K562 (cell line): ENCODE data around the gene GDF7. TPM values are rescaled to one million over a fixed set of nuclear protein-coding genes. Genes with fewer than 3 reads are reported as not detected.

ENCODE experiments used
- ATAC-seq: fragments of 200-7000 bp; cut with Tn5 transposase; 3 replicates; pipeline ENCODE4 v1.9.1; 2020; ENCODE audit warnings: moderate library complexity
- BruUV-seq: library from RNA; stranded (reverse); fragments of 400-500 nt; replicated peaks from 2 replicates; lab custom pipeline; 2021; lab: Mats Ljungman, UMichigan
- CTCF ChIA-PET: fragments of 300-600 bp; formaldehyde crosslinking; extraction: SDS; loops from one replicate; lab custom pipeline; 2021; ENCODE audit warnings: low intra/inter-chr PET ratio; lab: Yijun Ruan, JAX
- POLR2A ChIA-PET: fragments of 300-600, 350-650 bp; sonication (Branson Sonifier 250); formaldehyde crosslinking; extraction: SDS; loops from one replicate; lab custom pipeline; 2021; ENCODE audit warnings: antibody characterized with exemption, inconsistent platforms; lab: Yijun Ruan, JAX
- DNase-seq, 4 experiments: peaks; one replicate each; pipeline versions ENCODE4 v3.0.0 to v3.0.0-alpha.2; 2011 to 2018; ENCODE audit warnings: low spot score in 3 of 4, mixed read lengths in 3 of 4; ENCODE audit errors: extremely low read depth in 1 of 4
- FAIRE-seq: peaks from 2 replicates; lab custom pipeline; 2011; peaks lifted over from hg19 to GRCh38; lab: Jason Lieb, UNC
- H2AFZ ChIP-seq: 2 replicates; pipeline ENCODE4 v1.6.0; 2011; ENCODE audit warnings: low read depth, low read length, control low read depth, inconsistent platforms
- H3K27ac ChIP-seq: fragments of 200-600 bp; 3 replicates; pipeline ENCODE4 v1.8.0; 2011; ENCODE audit warnings: low read depth, mild to moderate bottlenecking, control low read depth, inconsistent platforms, low read length, moderate library complexity, mixed read lengths; ENCODE audit errors: extremely low read depth
- H3K27me3 ChIP-seq, 2 experiments: fragments of 300-600 bp in 1 of 2; 2 replicates in 1 of 2; 3 replicates in 1 of 2; pipeline versions ENCODE4 v1.6.0 to v1.8.0; 2011; ENCODE audit warnings: inconsistent platforms in 2 of 2, low read length in 2 of 2, mild to moderate bottlenecking in 1 of 2, mixed read lengths in 1 of 2, moderate library complexity in 1 of 2; ENCODE audit not compliant: control insufficient read depth in 2 of 2, insufficient read depth in 2 of 2
- H3K36me3 ChIP-seq: fragments of 300-600 bp; 3 replicates; pipeline ENCODE4 v1.8.0; 2011; ENCODE audit warnings: mild to moderate bottlenecking, low read length, inconsistent platforms; ENCODE audit not compliant: control insufficient read depth, insufficient read depth
- H3K4me1 ChIP-seq, 2 experiments: fragments of 200-600 bp in 1 of 2; replicated peaks in 1 of 2; 2 replicates in 1 of 2; 3 replicates in 1 of 2; pipeline versions ENCODE4 v1.5.1 to v1.8.0; 2011; ENCODE audit warnings: inconsistent platforms in 2 of 2, low read length in 2 of 2, mild to moderate bottlenecking in 1 of 2, mixed read lengths in 1 of 2, moderate library complexity in 1 of 2; ENCODE audit not compliant: control insufficient read depth in 2 of 2, insufficient read depth in 2 of 2
- H3K4me2 ChIP-seq: 2 replicates; pipeline ENCODE4 v1.6.1; 2011; ENCODE audit warnings: low read length, control low read depth, inconsistent platforms, mixed read lengths; ENCODE audit not compliant: insufficient read depth
- H3K4me3 ChIP-seq: fragments of 200-600 bp; sonication (generic), shearing (Covaris generic); 2 replicates; pipeline ENCODE4 v1.5.1; 2016; ENCODE audit warnings: control low read depth, inconsistent platforms
- H3K79me2 ChIP-seq: fragments of 200-600 bp; 3 replicates; pipeline ENCODE4 v1.8.0; 2011; ENCODE audit warnings: low read length, inconsistent platforms; ENCODE audit not compliant: control insufficient read depth, insufficient read depth
- H3K9ac ChIP-seq, 2 experiments: 2 replicates each; pipeline versions ENCODE4 v1.6.0 to v1.6.1; 2011; ENCODE audit warnings: low read depth in 2 of 2, low read length in 2 of 2, control low read depth in 1 of 2, inconsistent platforms in 1 of 2, mild to moderate bottlenecking in 1 of 2, mixed read lengths in 1 of 2; ENCODE audit not compliant: insufficient read depth in 1 of 2
- H3K9me1 ChIP-seq: one replicate; pipeline ENCODE4 v1.6.0; 2011; ENCODE audit warnings: inconsistent platforms, mild to moderate bottlenecking, low read length, moderate library complexity; ENCODE audit not compliant: control insufficient read depth, insufficient read depth
- H3K9me3 ChIP-seq: replicated peaks from 2 replicates; pipeline ENCODE4 v1.5.1; 2011; ENCODE audit warnings: low read depth, low read length, inconsistent platforms; ENCODE audit not compliant: control insufficient read depth, insufficient read depth
- H4K20me1 ChIP-seq: replicated peaks from 2 replicates; pipeline ENCODE4 v1.6.1; 2011; ENCODE audit warnings: low read length, inconsistent platforms, mixed read lengths; ENCODE audit not compliant: control insufficient read depth, insufficient read depth
- CREB1 ChIP-seq, 2 experiments: sonication (generic) in 1 of 2; formaldehyde crosslinking in 1 of 2; IDR thresholded peaks; 2 replicates each; pipeline versions ENCODE4 v1.6.1 to v1.8.0; 2012 to 2022; ENCODE audit warnings: inconsistent platforms in 1 of 2, mild to moderate bottlenecking in 1 of 2, missing genetic modification reagents in 1 of 2, moderate library complexity in 1 of 2
- ELK1 ChIP-seq: sonication (generic); formaldehyde crosslinking; IDR thresholded peaks from 2 replicates; pipeline ENCODE4 v1.8.1; 2022; ENCODE audit warnings: missing genetic modification reagents
- KAT8 ChIP-seq: fragments of 450-650 bp; IDR thresholded peaks from 2 replicates; pipeline ENCODE4 v1.6.1; 2016; ENCODE audit warnings: low read depth, mild to moderate bottlenecking
- TEAD2 ChIP-seq: fragments of 450-650 bp; IDR thresholded peaks from 2 replicates; pipeline ENCODE4 v1.6.1; 2016; ENCODE audit warnings: missing genetic modification characterization, control low read depth, missing compliant biosample characterization
- ZNF134 ChIP-seq: fragments of 250-450 bp; sonication (Bioruptor Pico); conservative IDR thresholded peaks from 2 replicates; pipeline ENCODE4 v1.4.0; 2020
- ZNF174 ChIP-seq: fragments of 250-450 bp; sonication (Bioruptor Pico); IDR thresholded peaks from 2 replicates; pipeline ENCODE4 v1.4.0; 2020; ENCODE audit warnings: mild to moderate bottlenecking
- WGBS: fragments of 100-300 bp; shearing (Covaris generic); methylation state at CpG from one replicate; pipeline ENCODE4 v1.1.6; 2016; ENCODE audit warnings: low coverage, mixed read lengths; ENCODE audit not compliant: insufficient coverage; ENCODE audit errors: missing lambda C conversion rate; 5-methylcytosine and 5-hydroxymethylcytosine counted together
- in situ Hi-C: fragments of 300-500 bp; cut with MboI; formaldehyde crosslinking; loops from 4 replicates; pipeline ENCODE4 v1.15.0; 2018; ENCODE audit warnings: inconsistent platforms, mixed read lengths
- intact Hi-C: fragments of 100-400 bp; cut with micrococcal nuclease; formaldehyde crosslinking; loops from 2 replicates; pipeline ENCODE4 v1.14.2; 2022
- polyA plus RNA-seq, 8 experiments: library from polyadenylated mRNA; depleted of rRNA in 4 of 8; stranded (reverse) in 5 of 8; unstranded in 3 of 8; fragments of >200 nt; fragmentation: Nextera tagmentation in 2 of 8; fragmentation: Illumina TruSeq in 1 of 8; extraction: Ambion mirVana in 2 of 8; extraction: Trizol in 1 of 8; gene quantifications; 2 replicates each; pipeline versions ENCODE4 v1.2.1 to v1.2.3, GENCODE V29; 2011 to 2014; ENCODE audit warnings: inconsistent platforms in 1 of 8, missing spikeins in 1 of 8
- total RNA-seq, 7 experiments: library from RNA; depleted of rRNA in 6 of 7; stranded (reverse); fragments of >200 nt in 6 of 7; fragmentation: Illumina TruSeq in 2 of 7; extraction: Trizol in 2 of 7; gene quantifications; 2 replicates each; pipeline versions ENCODE4 v1.2.1 to v1.2.3, GENCODE V29; 2011 to 2021; ENCODE audit warnings: low replicate concordance in 1 of 7
- TF ChIP-seq, protein P1 (sequence below), 2 experiments: IDR thresholded peaks in 1 of 2; conservative IDR thresholded peaks in 1 of 2; 2 replicates each; pipeline ENCODE4 v1.6.1; 2016; ENCODE audit warnings: low read depth in 2 of 2, mild to moderate bottlenecking in 1 of 2, missing compliant biosample characterization in 1 of 2, missing genetic modification characterization in 1 of 2, moderate library complexity in 1 of 2
- TF ChIP-seq, protein P2 (sequence below): fragments of 250-450 bp; sonication (Bioruptor Pico); IDR thresholded peaks from 2 replicates; pipeline ENCODE4 v1.5.0; 2022; ENCODE audit warnings: mild to moderate bottlenecking
- TF ChIP-seq, protein P3 (sequence below): sonication (generic); formaldehyde crosslinking; IDR thresholded peaks from 2 replicates; pipeline ENCODE4 v1.8.0; 2022; ENCODE audit warnings: mild to moderate bottlenecking, low read depth, missing genetic modification reagents

Gene GDF7
- total and polyA plus RNA-seq, 9 of the 15 experiments (the other 6 are each of a cell fraction or from before 2014, with no cell fraction given) = 0.01 TPM; not detected in 7

- Histone ChIP-seq H3K4me1 (no peaks in the 10 kb centered on the region), H3K9me1 (no peaks in the 10 kb centered on the region), H3K79me2 (no peaks in the 10 kb centered on the region), H3K4me3 (no peak overlapping the region), H2AFZ (no peak overlapping the region), H3K36me3 (peaks cover 15% of the 10 kb centered on the region; the same call in 1 of the 3 replicates), H3K9ac (no peak overlapping the region), H3K27me3 (no peaks in the 10 kb centered on the region), H3K27ac (no peak overlapping the region), H3K4me2 (no peak overlapping the region), H4K20me1 (no peaks in the 10 kb centered on the region), H3K9me3 (no peaks in the 10 kb centered on the region)
- FAIRE-seq (no peak), ATAC-seq (no peak), DNase-seq (no peak)
- intact Hi-C loops = no loop called here
- POLR2A ChIA-PET = no interaction called here
- WGBS = 98% methylated on average over 5 of the region's 5 CpGs
- TF ChIP-seq, protein P1, sequence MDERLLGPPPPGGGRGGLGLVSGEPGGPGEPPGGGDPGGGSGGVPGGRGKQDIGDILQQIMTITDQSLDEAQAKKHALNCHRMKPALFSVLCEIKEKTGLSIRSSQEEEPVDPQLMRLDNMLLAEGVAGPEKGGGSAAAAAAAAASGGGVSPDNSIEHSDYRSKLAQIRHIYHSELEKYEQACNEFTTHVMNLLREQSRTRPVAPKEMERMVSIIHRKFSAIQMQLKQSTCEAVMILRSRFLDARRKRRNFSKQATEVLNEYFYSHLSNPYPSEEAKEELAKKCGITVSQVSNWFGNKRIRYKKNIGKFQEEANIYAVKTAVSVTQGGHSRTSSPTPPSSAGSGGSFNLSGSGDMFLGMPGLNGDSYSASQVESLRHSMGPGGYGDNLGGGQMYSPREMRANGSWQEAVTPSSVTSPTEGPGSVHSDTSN (CRISPR knock-in tag; IDR thresholded peaks at IDR 0.05; ENCODE audit: low read depth) = no peak
- TF ChIP-seq, protein P1 (tag; conservative IDR thresholded peaks at IDR 0.05; ENCODE audit: low read depth) = no peak
- TF ChIP-seq ELK1 (CRISPR knock-in tag) (no peak), TEAD2 (tag) (no peak), ZNF134 (CRISPR knock-in tag) (no peak), KAT8 (no peak), CREB1 (IDR thresholded peaks at IDR 0.05) (no peak), CREB1 (CRISPR knock-in tag; IDR thresholded peaks at IDR 0.05) (no peak), ZNF174 (CRISPR knock-in tag) (no peak)
- TF ChIP-seq, protein P2, sequence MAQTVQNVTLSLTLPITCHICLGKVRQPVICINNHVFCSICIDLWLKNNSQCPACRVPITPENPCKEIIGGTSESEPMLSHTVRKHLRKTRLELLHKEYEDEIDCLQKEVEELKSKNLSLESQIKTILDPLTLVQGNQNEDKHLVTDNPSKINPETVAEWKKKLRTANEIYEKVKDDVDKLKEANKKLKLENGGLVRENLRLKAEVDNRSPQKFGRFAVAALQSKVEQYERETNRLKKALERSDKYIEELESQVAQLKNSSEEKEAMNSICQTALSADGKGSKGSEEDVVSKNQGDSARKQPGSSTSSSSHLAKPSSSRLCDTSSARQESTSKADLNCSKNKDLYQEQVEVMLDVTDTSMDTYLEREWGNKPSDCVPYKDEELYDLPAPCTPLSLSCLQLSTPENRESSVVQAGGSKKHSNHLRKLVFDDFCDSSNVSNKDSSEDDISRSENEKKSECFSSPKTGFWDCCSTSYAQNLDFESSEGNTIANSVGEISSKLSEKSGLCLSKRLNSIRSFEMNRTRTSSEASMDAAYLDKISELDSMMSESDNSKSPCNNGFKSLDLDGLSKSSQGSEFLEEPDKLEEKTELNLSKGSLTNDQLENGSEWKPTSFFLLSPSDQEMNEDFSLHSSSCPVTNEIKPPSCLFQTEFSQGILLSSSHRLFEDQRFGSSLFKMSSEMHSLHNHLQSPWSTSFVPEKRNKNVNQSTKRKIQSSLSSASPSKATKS (CRISPR knock-in tag) = no peak
- TF ChIP-seq, protein P3, sequence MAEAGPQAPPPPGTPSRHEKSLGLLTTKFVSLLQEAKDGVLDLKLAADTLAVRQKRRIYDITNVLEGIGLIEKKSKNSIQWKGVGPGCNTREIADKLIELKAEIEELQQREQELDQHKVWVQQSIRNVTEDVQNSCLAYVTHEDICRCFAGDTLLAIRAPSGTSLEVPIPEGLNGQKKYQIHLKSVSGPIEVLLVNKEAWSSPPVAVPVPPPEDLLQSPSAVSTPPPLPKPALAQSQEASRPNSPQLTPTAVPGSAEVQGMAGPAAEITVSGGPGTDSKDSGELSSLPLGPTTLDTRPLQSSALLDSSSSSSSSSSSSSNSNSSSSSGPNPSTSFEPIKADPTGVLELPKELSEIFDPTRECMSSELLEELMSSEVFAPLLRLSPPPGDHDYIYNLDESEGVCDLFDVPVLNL (CRISPR knock-in tag) = no peak
- CTCF ChIA-PET = no interaction called here
- in situ Hi-C loops = no loop called here
- no TSS peak for BruUV-seq
Observed at GRCh38 chr2:20702563-20702962, 35.6 kb downstream of the GDF7 start.
